CD4-positive, alpha-beta T cell treated with Interleukin-2 at 100 ng/mL for 4 hours (primary cell): ENCODE data around the gene SIGLEC1.

Experiments used
- DNase-seq: peaks from one replicate; pipeline ENCODE4 v3.0.0-alpha.2; 2020; ENCODE audit warnings: low spot score

Gene SIGLEC1

GRCh38 chr20:3679749-3680700, 32.4 kb downstream of the SIGLEC1 start:
- DNase-seq: no peak

- no peak for DNase-seq
Observed at GRCh38 chr20:3678856-3679720, 33.3 kb downstream of the SIGLEC1 start.

GRCh38 chr20:3678198-3678597, 34.2 kb downstream of the SIGLEC1 start:
- no peak for DNase-seq

- DNase-seq: no peak
Observed at GRCh38 chr20:3677733-3678132, 34.7 kb downstream of the SIGLEC1 start.

- no peak for DNase-seq
Observed at GRCh38 chr20:3674995-3675900, 37.2 kb downstream of the SIGLEC1 start.

- no peak for DNase-seq
Observed at GRCh38 chr20:3674447-3674846, 38.0 kb downstream of the SIGLEC1 start.

GRCh38 chr20:3673221-3674070, 39.0 kb downstream of the SIGLEC1 start:
- DNase-seq: no peak

GRCh38 chr20:3672547-3673171, 39.7 kb downstream of the SIGLEC1 start:
- DNase-seq: no peak

GRCh38 chr20:3671986-3672546, 40.3 kb downstream of the SIGLEC1 start:
- no peak for DNase-seq

GRCh38 chr20:3670945-3671344, 41.5 kb downstream of the SIGLEC1 start:
- no peak for DNase-seq

GRCh38 chr20:3670511-3670910, 41.9 kb downstream of the SIGLEC1 start:
- no peak for DNase-seq

GRCh38 chr20:3669710-3670367, 42.6 kb downstream of the SIGLEC1 start:
- DNase-seq: no peak

GRCh38 chr20:3667434-3668037, 44.9 kb downstream of the SIGLEC1 start:
- no peak for DNase-seq

- DNase-seq: no peak
Observed at GRCh38 chr20:3663858-3664257, 48.5 kb downstream of the SIGLEC1 start.

- no peak for DNase-seq
Observed at GRCh38 chr20:3663031-3663701, 49.2 kb downstream of the SIGLEC1 start, which contains the start of gene GFRA4. TSS of gene GFRA4 (minus strand) at chr20:3663399. CDS start at chr20:3663399, 0 bp downstream.
